GM18907 (cell line): ENCODE data around the gene EPB41L4B.

Experiments
- ATAC-seq: cut with Tn5 transposase; IDR thresholded peaks from one replicate; pipeline ENCODE4 v1.9.1; 2021; ENCODE audit warnings: mild to moderate bottlenecking, moderate library complexity; ENCODE audit not compliant: unreplicated experiment

The EPB41L4B gene

GRCh38 chr9:109321727-109322126, 868 bp upstream of the EPB41L4B start:
- no peak for ATAC-seq

GRCh38 chr9:109320331-109320741, 523 bp downstream of the EPB41L4B start:
- peak; percentile 40 for ATAC-seq

GRCh38 chr9:109319626-109320241, 1.1 kb downstream of the EPB41L4B start:
- ATAC-seq, result peak; percentile 14

- ATAC-seq, result no peak
Measured at GRCh38 chr9:109319017-109319625, 1.7 kb downstream of the EPB41L4B start.

GRCh38 chr9:109317979-109318741, 2.7 kb downstream of the EPB41L4B start:
- ATAC-seq, result no peak

GRCh38 chr9:109317311-109317978, 3.4 kb downstream of the EPB41L4B start:
- no peak for ATAC-seq

GRCh38 chr9:109316207-109316640, 4.6 kb downstream of the EPB41L4B start:
- no peak for ATAC-seq

- ATAC-seq, result no peak
Measured at GRCh38 chr9:109315480-109316206, 5.2 kb downstream of the EPB41L4B start.

GRCh38 chr9:109314011-109314531, 6.8 kb downstream of the EPB41L4B start:
- no peak for ATAC-seq

GRCh38 chr9:109313351-109313750, 7.5 kb downstream of the EPB41L4B start:
- ATAC-seq, result no peak

- no peak for ATAC-seq
Measured at GRCh38 chr9:109312783-109313182, 8.1 kb downstream of the EPB41L4B start.

- peak; percentile 76 for ATAC-seq
Measured at GRCh38 chr9:109311731-109312130, 9.1 kb downstream of the EPB41L4B start.

- no peak for ATAC-seq
Measured at GRCh38 chr9:109311286-109311685, 9.6 kb downstream of the EPB41L4B start.

GRCh38 chr9:109310486-109310901, 10.4 kb downstream of the EPB41L4B start:
- ATAC-seq, result no peak

GRCh38 chr9:109309282-109309681, 11.6 kb downstream of the EPB41L4B start:
- ATAC-seq, result no peak

GRCh38 chr9:109307380-109308240, 13.2 kb downstream of the EPB41L4B start:
- ATAC-seq, result no peak

- no peak for ATAC-seq
Measured at GRCh38 chr9:109305801-109306200, 15.1 kb downstream of the EPB41L4B start.

GRCh38 chr9:109304347-109304746, 16.5 kb downstream of the EPB41L4B start:
- ATAC-seq, result no peak

GRCh38 chr9:109303900-109304299, 17.0 kb downstream of the EPB41L4B start:
- ATAC-seq, result no peak

- ATAC-seq, result no peak
Measured at GRCh38 chr9:109302606-109303005, 18.3 kb downstream of the EPB41L4B start.
